Endothelial cell of hepatic sinusoid (primary cell): Measurements from ENCODE around the gene GSTM5.
"Not testable (repeated sequence)": the region's sequence is repeated elsewhere in the genome, so short reads cannot be mapped to it uniquely, and the experiment has no call there.

ENCODE experiments used
- in situ Hi-C: cut with HindIII; loops from 2 replicates; pipeline ENCODE4 v1.10.0; 2017; ENCODE audit warnings: low sequenced_read_pairs

The GSTM5 gene

GRCh38 chr1:109726007-109726406 lies 14.0 kb downstream of the GSTM5 start:
- in situ Hi-C loops, result loop anchor here (5.0 kb wide), 1 partner anchor 79 kb away; no protein-coding TSS in a partner anchor

- in situ Hi-C loops, result loop anchor here (5.0 kb wide), 1 partner anchor 80 kb away; no protein-coding TSS in a partner anchor
These were observed 14.8 kb downstream of the GSTM5 start for GRCh38 chr1:109726728-109727373.

DNA sequence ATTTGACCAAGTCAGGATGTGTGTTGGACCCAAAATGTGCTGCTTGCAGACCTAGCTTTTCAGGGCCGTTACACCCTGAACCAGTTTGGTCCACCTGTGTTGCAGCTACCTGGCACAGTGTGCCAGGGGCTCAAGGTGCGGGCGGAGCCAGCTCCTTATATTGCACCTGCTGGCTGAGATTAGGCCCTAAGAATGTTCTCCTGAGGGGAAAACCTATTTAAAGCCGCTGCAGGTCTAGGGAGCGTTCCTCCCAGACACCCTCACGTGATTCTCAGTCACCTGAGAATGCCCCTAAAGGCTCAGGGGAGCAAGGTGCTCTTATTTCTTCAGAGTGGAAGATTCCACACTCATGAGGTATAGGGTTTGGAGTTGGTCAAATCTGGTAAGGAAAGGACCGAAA lies 16.8 kb downstream of the GSTM5 start:
- in situ Hi-C loops, result loop anchor here (5.0 kb wide), 1 partner anchor 82 kb away; no protein-coding TSS in a partner anchor

DNA sequence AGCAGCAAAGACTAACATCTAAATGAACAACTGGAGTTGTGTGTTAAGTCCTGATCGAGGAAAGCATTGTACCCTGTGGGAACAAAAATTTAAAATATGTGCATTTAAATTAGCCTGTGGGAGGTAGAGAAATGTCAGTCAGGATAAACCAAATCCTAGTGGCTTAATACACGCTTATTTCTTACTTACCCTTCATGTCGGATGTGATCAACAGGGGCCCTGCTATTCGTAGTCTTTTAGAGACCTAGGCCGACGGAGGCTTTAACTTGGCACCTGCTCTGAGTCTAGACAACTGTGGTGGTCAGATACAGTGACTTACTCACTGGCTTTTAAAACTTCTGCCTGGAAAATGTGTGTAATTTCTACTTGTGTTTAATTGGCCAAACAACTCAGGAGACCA lies 18.6 kb downstream of the GSTM5 start:
- in situ Hi-C loops, result no loop called here

GRCh38 chr1:109732390-109732881 lies 20.4 kb downstream of the GSTM5 start:
- in situ Hi-C loops, result no loop called here

- in situ Hi-C loops, result no loop called here
These were observed 21.3 kb downstream of the GSTM5 start for GRCh38 chr1:109733236-109733870.

- in situ Hi-C loops, result no loop called here
These were observed 27.9 kb downstream of the GSTM5 start for GRCh38 chr1:109739738-109740614.

DNA sequence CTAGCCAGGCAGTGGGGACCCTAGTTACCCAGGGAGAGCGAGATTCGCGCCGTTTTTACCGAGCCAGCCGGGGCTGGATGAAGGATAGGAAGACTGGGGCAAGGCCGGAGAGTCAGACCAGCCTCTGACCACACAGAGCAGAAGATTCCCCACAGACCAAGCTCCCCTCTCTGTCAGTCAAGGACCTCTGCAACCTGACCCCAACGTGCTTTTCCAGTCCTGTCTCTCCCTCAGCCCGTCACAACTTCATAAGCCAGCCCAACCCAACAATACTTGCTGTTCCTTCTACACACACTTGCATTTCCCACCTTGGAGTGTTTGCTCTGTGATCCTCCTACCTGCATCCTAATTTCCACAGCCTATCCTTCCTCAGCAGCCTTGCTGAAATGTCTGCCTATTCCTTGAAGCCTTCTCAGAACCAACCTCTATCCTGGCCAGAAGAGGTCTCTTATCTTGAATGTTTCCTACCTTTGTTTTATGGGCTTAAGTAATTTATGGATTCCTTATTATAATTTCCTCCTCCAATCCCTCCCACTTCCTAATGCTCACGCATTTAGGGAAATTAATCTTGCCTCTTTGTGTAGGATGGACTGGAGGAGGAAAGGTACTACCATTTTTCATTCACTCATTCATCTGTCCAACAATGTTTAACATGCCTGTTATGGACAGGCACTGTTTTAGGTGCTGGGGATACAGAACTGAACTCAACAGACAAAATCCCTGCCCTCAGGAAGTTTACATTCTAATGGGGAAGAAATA lies 28.7 kb downstream of the GSTM5 start, which contains the start of gene GSTM3:
Gene GSTM3, minus strand, starts transcription at position 424 of the 759 bp plus-strand sequence. CDS start 751 bp downstream, outside the sequence.
- in situ Hi-C loops, result no loop called here

DNA sequence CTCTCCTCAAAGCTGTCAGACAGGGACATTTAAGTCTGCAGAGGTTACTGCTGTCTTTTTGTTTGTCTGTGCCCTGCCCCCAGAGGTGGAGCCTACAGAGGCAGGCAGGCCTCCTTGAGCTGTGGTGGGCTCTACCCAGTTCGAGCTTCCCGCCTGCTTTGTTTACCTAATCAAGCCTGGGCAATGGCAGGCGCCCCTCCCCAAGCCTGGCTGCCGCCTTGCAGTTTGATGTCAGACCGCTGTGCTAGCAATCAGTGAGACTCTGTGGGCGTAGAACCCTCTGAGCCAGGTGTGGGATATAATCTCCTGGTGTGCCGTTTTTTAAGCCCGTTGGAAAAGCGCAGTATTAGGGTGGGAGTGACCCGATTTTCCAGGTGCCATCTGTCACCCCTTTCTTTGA lies 36.3 kb downstream of the GSTM5 start:
- in situ Hi-C loops, result not testable (repeated sequence)

DNA sequence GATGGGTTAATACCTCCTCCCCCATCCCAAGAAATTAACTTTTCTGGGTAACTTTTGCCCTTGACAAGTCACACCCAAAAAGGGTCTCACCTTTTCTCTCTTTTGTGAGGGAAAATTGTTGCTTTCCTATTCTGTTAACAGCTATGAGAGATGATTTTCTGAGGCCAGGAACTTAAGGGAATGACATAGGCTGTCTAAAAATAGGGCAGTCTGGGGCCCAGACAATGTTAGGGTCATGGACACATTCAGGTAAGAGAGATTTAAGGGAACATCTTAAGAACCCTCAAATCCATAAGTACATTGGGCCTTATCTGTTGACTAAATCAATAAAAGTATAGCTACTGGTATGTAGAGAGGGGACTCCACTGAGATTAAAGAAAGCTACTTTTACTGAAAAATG lies 37.2 kb downstream of the GSTM5 start:
- in situ Hi-C loops, result no loop called here

DNA sequence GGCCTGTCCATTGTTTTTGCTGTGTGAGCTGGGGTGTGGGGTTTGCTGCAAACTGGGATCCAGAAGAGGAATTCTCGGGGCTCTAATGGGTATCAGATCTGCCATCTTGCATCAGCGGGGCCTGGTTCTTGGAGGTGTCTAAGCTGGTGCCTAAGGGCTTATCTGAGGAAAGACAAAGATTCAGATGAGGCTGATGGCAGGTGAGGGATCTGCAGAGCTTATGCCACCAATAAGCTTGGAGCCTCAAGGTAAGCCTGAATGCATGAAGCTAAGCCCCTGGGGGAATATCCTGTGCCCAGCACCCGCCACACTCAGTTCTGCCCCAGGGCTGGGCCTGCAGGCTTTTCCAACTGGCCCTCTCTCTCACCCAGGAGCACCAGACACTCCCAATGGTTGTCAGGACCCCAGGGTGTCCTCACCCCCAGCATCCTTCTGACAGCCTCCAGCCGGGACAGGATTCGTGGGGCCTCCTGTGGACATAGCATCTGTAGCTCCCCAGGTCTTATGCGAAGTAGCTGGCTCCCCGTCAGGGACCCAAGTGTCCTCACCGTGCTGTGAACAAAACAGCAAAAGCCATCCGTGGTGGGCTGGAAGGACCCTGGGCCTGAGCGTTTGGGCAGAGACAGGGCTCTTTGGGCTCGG lies 38.3 kb downstream of the GSTM5 start:
- in situ Hi-C loops, result loop anchor here (25.0 kb wide), 1 partner anchor 213 kb away; the partner anchor contains the start of genes GNAI3 and GPR61

- in situ Hi-C loops, result loop anchor here (25.0 kb wide), 1 partner anchor 214 kb away; the partner anchor contains the start of genes GNAI3 and GPR61
These were observed 38.9 kb downstream of the GSTM5 start for GRCh38 chr1:109750920-109751319.

DNA sequence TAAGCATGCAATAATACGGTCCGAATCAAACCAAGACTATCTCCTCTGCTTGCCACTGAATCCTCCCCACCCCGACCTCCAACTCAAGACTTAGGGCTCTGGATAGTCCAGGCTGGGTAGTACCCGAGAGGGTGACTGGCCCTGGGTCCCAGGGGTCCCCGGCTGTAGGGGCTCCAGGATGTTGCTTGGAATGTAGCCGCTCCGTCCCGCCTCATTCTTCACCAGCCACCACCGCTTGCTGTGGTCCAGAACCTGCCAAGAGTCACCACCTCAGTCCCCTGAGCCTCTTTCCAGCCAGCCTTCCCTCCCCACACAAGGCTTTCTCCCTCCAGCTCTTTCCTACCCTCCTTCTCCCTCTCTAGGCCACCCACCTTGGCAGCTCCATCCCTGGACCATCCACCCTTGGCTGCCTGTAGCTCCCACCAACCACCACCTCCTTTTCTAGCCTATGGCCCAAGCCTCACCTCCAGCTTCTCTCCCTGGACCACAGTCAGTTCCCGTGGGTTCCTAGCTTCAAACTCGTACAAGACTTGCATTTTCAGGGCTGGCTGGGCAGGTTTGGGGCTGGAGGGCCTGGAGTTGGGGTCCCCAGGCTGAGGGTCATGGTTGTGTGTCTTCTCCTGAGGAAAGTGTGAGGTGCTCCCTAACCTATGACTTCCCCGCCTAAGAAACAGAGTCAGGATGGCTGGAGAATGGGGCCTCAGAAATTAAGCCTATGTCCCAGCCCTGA lies 39.6 kb downstream of the GSTM5 start:
- in situ Hi-C loops, result loop anchor here (25.0 kb wide), 1 partner anchor 214 kb away; the partner anchor contains the start of genes GNAI3 and GPR61

DNA sequence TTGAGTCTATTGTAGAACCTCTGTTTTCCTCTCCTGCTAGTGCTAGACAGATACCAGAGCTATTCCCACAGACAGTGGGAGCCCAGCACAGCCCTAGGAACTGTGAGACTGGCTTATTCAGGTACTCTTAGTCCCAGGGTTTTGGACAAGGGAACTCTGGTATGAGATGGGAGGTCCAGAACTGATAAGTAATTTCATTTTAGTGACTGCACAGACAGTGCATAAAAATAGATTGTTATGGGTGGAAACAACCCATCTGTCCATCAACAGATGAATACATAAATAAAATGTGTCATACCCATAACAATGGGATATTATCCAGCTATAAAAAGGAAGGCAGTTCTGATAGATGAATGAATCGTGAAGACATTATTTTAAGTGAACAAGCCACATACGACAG lies 42.7 kb downstream of the GSTM5 start:
- in situ Hi-C loops, result loop anchor here (25.0 kb wide), 1 partner anchor 217 kb away; the partner anchor contains the start of genes GNAI3 and GPR61

DNA sequence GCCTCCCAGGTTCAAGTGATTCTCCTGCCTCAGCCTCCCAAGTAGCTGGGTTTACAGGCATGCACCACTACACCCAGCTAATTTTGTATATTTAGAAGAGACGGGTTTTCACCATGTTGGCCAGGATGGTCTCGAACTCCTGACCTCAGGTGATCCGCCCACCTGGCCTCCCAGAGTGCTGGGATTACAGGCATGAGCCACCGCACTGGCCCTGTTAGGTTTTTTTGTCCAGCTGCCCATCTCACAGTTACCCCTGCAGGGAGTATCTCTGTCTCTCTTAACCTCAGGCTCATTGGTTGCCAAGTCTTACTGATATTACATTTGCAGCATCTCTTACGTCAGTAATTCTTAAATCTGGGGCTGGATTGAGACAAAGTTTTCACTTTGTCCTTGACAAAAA lies 44.3 kb downstream of the GSTM5 start:
- in situ Hi-C loops, result loop anchor here (25.0 kb wide), 1 partner anchor 219 kb away; the partner anchor contains the start of genes GNAI3 and GPR61

GRCh38 chr1:109756848-109757521 lies 44.9 kb downstream of the GSTM5 start:
- in situ Hi-C loops, result loop anchor here (25.0 kb wide), 1 partner anchor 220 kb away; the partner anchor contains the start of genes GNAI3 and GPR61

DNA sequence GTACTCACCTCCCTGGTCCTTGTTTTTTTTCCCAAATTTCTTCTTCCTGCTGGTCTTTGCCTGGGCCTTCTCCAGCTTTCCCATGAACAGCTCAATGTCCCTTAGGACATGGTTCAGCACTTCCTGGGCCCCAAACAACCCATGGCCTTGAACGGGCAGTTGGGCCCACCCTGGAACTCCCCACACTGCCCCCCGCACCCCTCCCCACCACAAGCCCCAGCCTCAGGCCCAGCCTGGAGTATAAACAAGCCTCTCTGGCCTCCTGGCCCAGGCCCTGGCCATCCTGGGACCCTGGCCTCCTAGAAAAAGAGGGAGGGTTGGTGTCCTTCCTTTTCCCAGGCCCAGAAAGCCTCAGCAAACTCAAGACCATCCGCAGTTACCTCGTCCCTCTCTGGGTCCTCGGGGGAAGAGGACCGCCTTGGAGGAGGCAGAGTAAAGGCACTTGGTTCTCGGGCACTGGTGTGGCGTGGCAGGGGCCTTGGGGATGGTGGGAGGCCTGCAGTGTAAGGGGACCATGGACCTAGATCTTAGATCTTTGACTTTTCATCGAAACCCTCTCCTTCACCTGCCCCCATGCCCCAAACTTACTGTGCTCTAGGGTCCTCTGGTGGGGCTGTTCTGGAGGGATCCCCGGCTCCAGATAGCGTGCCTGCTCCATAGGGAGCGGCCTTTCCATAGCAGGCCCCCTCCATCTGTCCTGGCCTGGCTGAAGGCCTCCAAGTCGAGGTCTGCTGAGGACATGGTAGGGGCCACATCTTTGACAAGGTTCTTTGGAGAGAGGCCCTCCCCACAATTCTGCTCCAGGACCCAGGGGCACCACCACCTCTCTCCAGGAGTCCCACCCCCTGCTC lies 46.1 kb downstream of the GSTM5 start:
- in situ Hi-C loops, result loop anchor here (25.0 kb wide), 1 partner anchor 221 kb away; the partner anchor contains the start of genes GNAI3 and GPR61
